Cardiac muscle cell (in vitro differentiated cells and primary cell): ENCODE data around the gene ARFGAP3. TPM values are rescaled to one million over a fixed set of nuclear protein-coding genes. Genes with fewer than 3 reads are reported as not detected.

ENCODE experiments used
- DNase-seq, 2 donors: peaks; one replicate each; pipeline versions ENCODE4 v3.0.0 to v3.0.0-alpha.2; 2010 to 2017; ENCODE audit warnings: low read depth in 1 of 2, low spot score in 1 of 2
- H3K27ac ChIP-seq: fragments of 200-600 bp; sonication (generic); 2 replicates; pipeline ENCODE4 v1.5.1; 2016
- H3K27me3 ChIP-seq: fragments of 200-600 bp; sonication (generic); 2 replicates; pipeline ENCODE4 v1.6.0; 2016; ENCODE audit warnings: control low read depth
- H3K36me3 ChIP-seq: fragments of 200-600 bp; sonication (generic); 2 replicates; pipeline ENCODE4 v1.5.1; 2016; ENCODE audit warnings: control low read depth
- H3K4me1 ChIP-seq: fragments of 200-600 bp; sonication (generic); 2 replicates; pipeline ENCODE4 v1.8.1; 2017; ENCODE audit warnings: low read depth, mild to moderate bottlenecking, mixed run types
- H3K4me3 ChIP-seq: fragments of 200-600 bp; sonication (generic); 2 replicates; pipeline ENCODE4 v1.5.1; 2016; ENCODE audit warnings: mild to moderate bottlenecking
- H3K9me3 ChIP-seq: fragments of 200-600 bp; sonication (generic); 2 replicates; pipeline ENCODE4 v1.5.1; 2017; ENCODE audit warnings: low read depth, mild to moderate bottlenecking, control low read depth
- CTCF ChIP-seq: IDR thresholded peaks from 2 replicates; pipeline ENCODE4 v1.5.1; 2012; ENCODE audit warnings: low read depth, mild to moderate bottlenecking, low read length
- polyA plus RNA-seq: library from polyadenylated mRNA; unstranded; fragments of >200 nt; fragmentation: Nextera tagmentation; extraction: Ambion mirVana; gene quantifications from 2 replicates; pipeline ENCODE4 v1.2.1, GENCODE V29; 2016
- total RNA-seq: library from RNA; depleted of rRNA; stranded (reverse); fragments of >200 nt; gene quantifications from 2 replicates; pipeline ENCODE4 v1.2.3, GENCODE V29; 2016

ARFGAP3 gene
- total and polyA plus RNA-seq, 2 experiments from 2014 or later = 26.3 to 38.2 TPM

GRCh38 chr22:42883121-42883520 is 26.0 kb upstream of the ARFGAP3 start:
- peaks cover 1% of the 10 kb centered on the region for H3K4me1 ChIP-seq
- no peaks in the 10 kb centered on the region for H3K27me3 ChIP-seq
- H3K36me3 ChIP-seq = peaks cover 15% of the 10 kb centered on the region
- TF ChIP-seq CTCF = no peak
- DNase-seq = no peak
- H3K9me3 ChIP-seq = no peaks in the 10 kb centered on the region
- H3K27ac ChIP-seq = no peak overlapping the region
- H3K4me3 ChIP-seq = no peak overlapping the region

GRCh38 chr22:42881982-42882656 is 25.0 kb upstream of the ARFGAP3 start:
- DNase-seq = no peak
- peaks cover 15% of the 10 kb centered on the region for H3K36me3 ChIP-seq
- H3K27ac ChIP-seq = no peak overlapping the region
- no peak overlapping the region for H3K4me3 ChIP-seq
- no peaks in the 10 kb centered on the region for H3K9me3 ChIP-seq
- H3K27me3 ChIP-seq = no peaks in the 10 kb centered on the region
- H3K4me1 ChIP-seq = peaks cover 6% of the 10 kb centered on the region
- TF ChIP-seq CTCF = no peak

- H3K27ac ChIP-seq = no peak overlapping the region
Measured at GRCh38 chr22:42881298-42881697, 24.2 kb upstream of the ARFGAP3 start.

GRCh38 chr22:42880815-42881214 is 23.7 kb upstream of the ARFGAP3 start:
- H3K27me3 ChIP-seq = no peaks in the 10 kb centered on the region
- no peak overlapping the region for H3K4me3 ChIP-seq
- TF ChIP-seq CTCF = peak; percentile 12
- H3K4me1 ChIP-seq = peaks cover 6% of the 10 kb centered on the region
- no peak overlapping the region for H3K27ac ChIP-seq
- H3K9me3 ChIP-seq = no peaks in the 10 kb centered on the region
- DNase-seq = no peak
- peaks cover 18% of the 10 kb centered on the region for H3K36me3 ChIP-seq

More at GRCh38 chr22:42881298-42881697, 24.2 kb upstream of the ARFGAP3 start:
- H3K27me3 ChIP-seq = no peaks in the 10 kb centered on the region
- no peak overlapping the region for H3K4me3 ChIP-seq
- DNase-seq = no peak
- TF ChIP-seq CTCF = no peak
- H3K9me3 ChIP-seq = no peaks in the 10 kb centered on the region
- peaks cover 15% of the 10 kb centered on the region for H3K36me3 ChIP-seq
- H3K4me1 ChIP-seq = peaks cover 6% of the 10 kb centered on the region

GRCh38 chr22:42879371-42880021 is 22.4 kb upstream of the ARFGAP3 start:
- TF ChIP-seq CTCF = no peak

More at GRCh38 chr22:42879371-42880021, 22.4 kb upstream of the ARFGAP3 start:
- Histone ChIP-seq H3K27ac (no peak overlapping the region), H3K9me3 (no peaks in the 10 kb centered on the region), H3K36me3 (peaks cover 17% of the 10 kb centered on the region), H3K4me1 (peaks cover 6% of the 10 kb centered on the region), H3K4me3 (no peak overlapping the region), H3K27me3 (no peaks in the 10 kb centered on the region)
- DNase-seq = no peak
